ENCODE data around the gene C6orf89. TPM values are rescaled to one million over a fixed set of nuclear protein-coding genes. Genes with fewer than 3 reads are reported as not detected.

The C6orf89 gene
- polyA plus RNA-seq, 2 of the 4 experiments (the other 2 are of a cell fraction), result 13.8 to 27.0 TPM

- Histone ChIP-seq H3K4me2 (no peak overlapping the region), H3K4me3 (no peak overlapping the region), H3K27ac (no peak overlapping the region), H3K4me1 (no peaks in the 10 kb centered on the region), H3K9me3 (no peaks in the 10 kb centered on the region)
- 74% methylated on average over 7 of the region's 7 CpGs for WGBS (ENCODE audit: missing lambda C conversion rate)
- ChIA-PET CTCF (no interaction called here), POLR2A (no interaction called here)
- FAIRE-seq (no peak), DNase-seq (ENCODE audit: low read depth in 1 of 2, low spot score in 1 of 2) (no peak), ATAC-seq (no peak)
- TF ChIP-seq ATOH8 (CRISPR knock-in tag; IDR thresholded peaks at IDR 0.05; ENCODE audit: low read depth) (no peak), ZNF302 (CRISPR knock-in tag; IDR thresholded peaks at IDR 0.05) (no peak)
Observed at GRCh38 chr6:36934901-36935300, 49.1 kb downstream of the C6orf89 start.

- no peak for DNase-seq (ENCODE audit: low read depth in 1 of 2, low spot score in 1 of 2)
- FAIRE-seq, result no peak
- ChIA-PET POLR2A (no interaction called here), CTCF (interaction anchor here (0.7 to 1.4 kb wide), 4 partner anchors 9 to 81 kb away, joined by 3 to 6 read pairs (median 4); partner anchors contain the start of gene PI16)
- no peak overlapping the region for H3K27ac ChIP-seq
- TF ChIP-seq HMGXB4 (CRISPR knock-in tag; IDR thresholded peaks at IDR 0.05; ENCODE audit: borderline replicate concordance) (no peak), POLR2A (IDR thresholded peaks at IDR 0.05; ENCODE audit: low read length) (no peak), KDM5A (IDR thresholded peaks at IDR 0.05) (no peak), MYC (IDR thresholded peaks at IDR 0.05; ENCODE audit: borderline replicate concordance, low read length) (no peak), HES2 (IDR thresholded peaks at IDR 0.05) (no peak), HOXB13 (CRISPR knock-in tag; IDR thresholded peaks at IDR 0.05; ENCODE audit: low read depth) (no peak), REST (IDR thresholded peaks at IDR 0.05) (no peak), HDAC2 (IDR thresholded peaks at IDR 0.05) (no peak), SMC3 (IDR thresholded peaks at IDR 0.05) (no peak), CEBPB (IDR thresholded peaks at IDR 0.05) (no peak), ZSCAN20 (CRISPR knock-in tag; IDR thresholded peaks at IDR 0.05) (no peak), CHD2 (IDR thresholded peaks at IDR 0.05; ENCODE audit: low read length, partially characterized antibody) (no peak), BCL3 (IDR thresholded peaks at IDR 0.05) (no peak), HOXA7 (CRISPR knock-in tag; IDR thresholded peaks at IDR 0.05) (no peak), HEYL (CRISPR knock-in tag; IDR thresholded peaks at IDR 0.05) (no peak), PBX3 (IDR thresholded peaks at IDR 0.05) (no peak), PHF8 (IDR thresholded peaks at IDR 0.05; ENCODE audit: borderline replicate concordance, low read depth) (no peak), CTCF (IDR thresholded peaks at IDR 0.05) (no peak)
- no peak overlapping the region for H3K4me2 ChIP-seq
- no peak overlapping the region for H3K4me3 ChIP-seq
- H3K4me1 ChIP-seq, result no peaks in the 10 kb centered on the region
- 91% methylated on average over 5 of the region's 5 CpGs for WGBS (ENCODE audit: missing lambda C conversion rate)
- ATAC-seq, result no peak
- no peaks in the 10 kb centered on the region for H3K9me3 ChIP-seq
Observed at GRCh38 chr6:36936824-36937223, 51.1 kb downstream of the C6orf89 start.
